Measurements from ENCODE around the gene CCDC9. TPM values are rescaled to one million over a fixed set of nuclear protein-coding genes. Genes with fewer than 3 reads are reported as not detected.

The CCDC9 gene
- total and polyA plus RNA-seq, 2 of the 13 experiments (the other 11 are each of a cell fraction or from before 2014, with no cell fraction given): 2.9 to 6.3 TPM

DNA sequence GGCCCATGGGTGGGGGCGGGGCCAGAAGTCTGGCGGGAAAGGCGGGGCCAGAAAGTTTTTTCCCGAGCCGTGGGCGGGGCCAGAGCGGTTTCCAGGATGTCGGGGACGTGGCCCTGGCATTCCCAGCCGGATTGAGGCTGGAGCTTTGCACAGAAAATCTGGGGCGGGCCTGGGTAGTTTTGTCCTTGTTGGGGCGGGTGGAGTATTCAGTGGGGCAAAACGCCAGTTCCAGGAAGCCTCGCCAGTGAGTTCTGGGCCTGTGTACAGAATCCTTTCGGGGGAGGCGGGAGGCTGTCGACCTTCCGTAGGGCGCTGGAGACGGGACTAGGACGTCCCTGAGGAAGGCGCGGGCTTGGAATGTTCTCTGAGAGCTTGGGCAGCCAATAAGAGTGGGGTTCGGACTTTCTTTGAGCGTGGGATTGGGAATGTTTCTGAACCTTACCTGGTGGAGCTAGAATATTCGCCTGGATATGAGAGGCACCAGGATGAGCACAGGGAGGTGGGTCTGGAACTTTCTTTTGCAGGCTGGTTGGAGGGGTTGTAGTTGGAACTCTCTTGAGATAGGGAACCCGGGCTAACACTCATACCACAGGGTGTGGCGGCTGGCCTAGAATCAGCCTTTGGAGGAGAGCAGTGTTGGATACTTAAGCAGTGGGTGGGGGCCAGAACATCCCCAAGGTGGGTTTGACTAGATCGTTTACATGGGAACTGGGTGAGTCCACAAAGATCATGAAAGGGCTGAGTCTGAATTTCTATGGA lies 1.3 kb downstream of the CCDC9 start (continued):
- TF ChIP-seq ZNF10 (CRISPR knock-in tag; IDR thresholded peaks at IDR 0.05; ENCODE audit: borderline replicate concordance, low read depth): 0 out of 2 replicates have a peak, but pooled peaks have one; percentile 28
- no peak for TF ChIP-seq TOPORS (CRISPR knock-in tag; IDR thresholded peaks at IDR 0.05)
- TF ChIP-seq TBX2 (CRISPR knock-in tag; IDR thresholded peaks at IDR 0.05; ENCODE audit: borderline replicate concordance): peak; percentile 25; the same call in 1 of the 2 replicates
- TF ChIP-seq NFIB (CRISPR knock-in tag; IDR thresholded peaks at IDR 0.05; ENCODE audit: borderline replicate concordance): no peak
- no peak for TF ChIP-seq PITX1 (CRISPR knock-in tag; IDR thresholded peaks at IDR 0.05)
- TF ChIP-seq, protein P1, sequence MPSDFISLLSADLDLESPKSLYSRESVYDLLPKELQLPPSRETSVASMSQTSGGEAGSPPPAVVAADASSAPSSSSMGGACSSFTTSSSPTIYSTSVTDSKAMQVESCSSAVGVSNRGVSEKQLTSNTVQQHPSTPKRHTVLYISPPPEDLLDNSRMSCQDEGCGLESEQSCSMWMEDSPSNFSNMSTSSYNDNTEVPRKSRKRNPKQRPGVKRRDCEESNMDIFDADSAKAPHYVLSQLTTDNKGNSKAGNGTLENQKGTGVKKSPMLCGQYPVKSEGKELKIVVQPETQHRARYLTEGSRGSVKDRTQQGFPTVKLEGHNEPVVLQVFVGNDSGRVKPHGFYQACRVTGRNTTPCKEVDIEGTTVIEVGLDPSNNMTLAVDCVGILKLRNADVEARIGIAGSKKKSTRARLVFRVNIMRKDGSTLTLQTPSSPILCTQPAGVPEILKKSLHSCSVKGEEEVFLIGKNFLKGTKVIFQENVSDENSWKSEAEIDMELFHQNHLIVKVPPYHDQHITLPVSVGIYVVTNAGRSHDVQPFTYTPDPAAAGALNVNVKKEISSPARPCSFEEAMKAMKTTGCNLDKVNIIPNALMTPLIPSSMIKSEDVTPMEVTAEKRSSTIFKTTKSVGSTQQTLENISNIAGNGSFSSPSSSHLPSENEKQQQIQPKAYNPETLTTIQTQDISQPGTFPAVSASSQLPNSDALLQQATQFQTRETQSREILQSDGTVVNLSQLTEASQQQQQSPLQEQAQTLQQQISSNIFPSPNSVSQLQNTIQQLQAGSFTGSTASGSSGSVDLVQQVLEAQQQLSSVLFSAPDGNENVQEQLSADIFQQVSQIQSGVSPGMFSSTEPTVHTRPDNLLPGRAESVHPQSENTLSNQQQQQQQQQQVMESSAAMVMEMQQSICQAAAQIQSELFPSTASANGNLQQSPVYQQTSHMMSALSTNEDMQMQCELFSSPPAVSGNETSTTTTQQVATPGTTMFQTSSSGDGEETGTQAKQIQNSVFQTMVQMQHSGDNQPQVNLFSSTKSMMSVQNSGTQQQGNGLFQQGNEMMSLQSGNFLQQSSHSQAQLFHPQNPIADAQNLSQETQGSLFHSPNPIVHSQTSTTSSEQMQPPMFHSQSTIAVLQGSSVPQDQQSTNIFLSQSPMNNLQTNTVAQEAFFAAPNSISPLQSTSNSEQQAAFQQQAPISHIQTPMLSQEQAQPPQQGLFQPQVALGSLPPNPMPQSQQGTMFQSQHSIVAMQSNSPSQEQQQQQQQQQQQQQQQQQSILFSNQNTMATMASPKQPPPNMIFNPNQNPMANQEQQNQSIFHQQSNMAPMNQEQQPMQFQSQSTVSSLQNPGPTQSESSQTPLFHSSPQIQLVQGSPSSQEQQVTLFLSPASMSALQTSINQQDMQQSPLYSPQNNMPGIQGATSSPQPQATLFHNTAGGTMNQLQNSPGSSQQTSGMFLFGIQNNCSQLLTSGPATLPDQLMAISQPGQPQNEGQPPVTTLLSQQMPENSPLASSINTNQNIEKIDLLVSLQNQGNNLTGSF (CRISPR knock-in tag; IDR thresholded peaks at IDR 0.05): 0 out of 2 replicates have a peak, but pooled peaks have one; percentile 30
- TF ChIP-seq TCF7 (IDR thresholded peaks at IDR 0.05; ENCODE audit: low read depth): no peak
- TF ChIP-seq ZNF768 (CRISPR knock-in tag; IDR thresholded peaks at IDR 0.05): no peak
- peak; percentile 44; the same call in 1 of the 2 replicates for TF ChIP-seq DMAP1 (CRISPR knock-in tag; IDR thresholded peaks at IDR 0.05)
- 0 out of 2 replicates have a peak, but pooled peaks have one; percentile 19 for TF ChIP-seq IRF2 (CRISPR knock-in tag; IDR thresholded peaks at IDR 0.05)
- TF ChIP-seq, protein P2, sequence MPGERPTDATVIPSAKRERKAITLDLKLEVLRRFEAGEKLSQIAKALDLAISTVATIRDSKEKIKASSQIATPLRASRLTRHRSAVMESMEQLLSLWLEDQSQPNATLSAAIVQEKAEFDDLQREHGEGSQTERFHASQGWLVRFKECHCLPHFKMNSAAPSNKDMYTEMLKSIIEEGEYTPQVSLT (CRISPR knock-in tag; IDR thresholded peaks at IDR 0.05; ENCODE audit: borderline replicate concordance, low read depth): no peak
- TF ChIP-seq ZNF839 (CRISPR knock-in tag; IDR thresholded peaks at IDR 0.05; ENCODE audit: borderline replicate concordance): peak; percentile 69; the same call in 1 of the 2 replicates
- TF ChIP-seq NFKB2 (CRISPR knock-in tag; IDR thresholded peaks at IDR 0.05; ENCODE audit: borderline replicate concordance): peak; percentile 55; the same call in 1 of the 2 replicates
- no peak for TF ChIP-seq ZNF776 (CRISPR knock-in tag; IDR thresholded peaks at IDR 0.05)
- TF ChIP-seq, protein P3, sequence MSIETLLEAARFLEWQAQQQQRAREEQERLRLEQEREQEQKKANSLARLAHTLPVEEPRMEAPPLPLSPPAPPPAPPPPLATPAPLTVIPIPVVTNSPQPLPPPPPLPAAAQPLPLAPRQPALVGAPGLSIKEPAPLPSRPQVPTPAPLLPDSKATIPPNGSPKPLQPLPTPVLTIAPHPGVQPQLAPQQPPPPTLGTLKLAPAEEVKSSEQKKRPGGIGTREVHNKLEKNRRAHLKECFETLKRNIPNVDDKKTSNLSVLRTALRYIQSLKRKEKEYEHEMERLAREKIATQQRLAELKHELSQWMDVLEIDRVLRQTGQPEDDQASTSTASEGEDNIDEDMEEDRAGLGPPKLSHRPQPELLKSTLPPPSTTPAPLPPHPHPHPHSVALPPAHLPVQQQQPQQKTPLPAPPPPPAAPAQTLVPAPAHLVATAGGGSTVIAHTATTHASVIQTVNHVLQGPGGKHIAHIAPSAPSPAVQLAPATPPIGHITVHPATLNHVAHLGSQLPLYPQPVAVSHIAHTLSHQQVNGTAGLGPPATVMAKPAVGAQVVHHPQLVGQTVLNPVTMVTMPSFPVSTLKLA (IDR thresholded peaks at IDR 0.05): 0 out of 2 replicates have a peak, but pooled peaks have one; percentile 1
- TF ChIP-seq, protein P4, sequence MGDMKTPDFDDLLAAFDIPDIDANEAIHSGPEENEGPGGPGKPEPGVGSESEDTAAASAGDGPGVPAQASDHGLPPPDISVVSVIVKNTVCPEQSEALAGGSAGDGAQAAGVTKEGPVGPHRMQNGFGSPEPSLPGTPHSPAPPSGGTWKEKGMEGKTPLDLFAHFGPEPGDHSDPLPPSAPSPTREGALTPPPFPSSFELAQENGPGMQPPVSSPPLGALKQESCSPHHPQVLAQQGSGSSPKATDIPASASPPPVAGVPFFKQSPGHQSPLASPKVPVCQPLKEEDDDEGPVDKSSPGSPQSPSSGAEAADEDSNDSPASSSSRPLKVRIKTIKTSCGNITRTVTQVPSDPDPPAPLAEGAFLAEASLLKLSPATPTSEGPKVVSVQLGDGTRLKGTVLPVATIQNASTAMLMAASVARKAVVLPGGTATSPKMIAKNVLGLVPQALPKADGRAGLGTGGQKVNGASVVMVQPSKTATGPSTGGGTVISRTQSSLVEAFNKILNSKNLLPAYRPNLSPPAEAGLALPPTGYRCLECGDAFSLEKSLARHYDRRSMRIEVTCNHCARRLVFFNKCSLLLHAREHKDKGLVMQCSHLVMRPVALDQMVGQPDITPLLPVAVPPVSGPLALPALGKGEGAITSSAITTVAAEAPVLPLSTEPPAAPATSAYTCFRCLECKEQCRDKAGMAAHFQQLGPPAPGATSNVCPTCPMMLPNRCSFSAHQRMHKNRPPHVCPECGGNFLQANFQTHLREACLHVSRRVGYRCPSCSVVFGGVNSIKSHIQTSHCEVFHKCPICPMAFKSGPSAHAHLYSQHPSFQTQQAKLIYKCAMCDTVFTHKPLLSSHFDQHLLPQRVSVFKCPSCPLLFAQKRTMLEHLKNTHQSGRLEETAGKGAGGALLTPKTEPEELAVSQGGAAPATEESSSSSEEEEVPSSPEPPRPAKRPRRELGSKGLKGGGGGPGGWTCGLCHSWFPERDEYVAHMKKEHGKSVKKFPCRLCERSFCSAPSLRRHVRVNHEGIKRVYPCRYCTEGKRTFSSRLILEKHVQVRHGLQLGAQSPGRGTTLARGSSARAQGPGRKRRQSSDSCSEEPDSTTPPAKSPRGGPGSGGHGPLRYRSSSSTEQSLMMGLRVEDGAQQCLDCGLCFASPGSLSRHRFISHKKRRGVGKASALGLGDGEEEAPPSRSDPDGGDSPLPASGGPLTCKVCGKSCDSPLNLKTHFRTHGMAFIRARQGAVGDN (CRISPR knock-in tag; IDR thresholded peaks at IDR 0.05): peak; percentile 68
- TF ChIP-seq ZNF75D (CRISPR knock-in tag; IDR thresholded peaks at IDR 0.05; ENCODE audit: borderline replicate concordance): no peak
